MCF 10A (cell line): ENCODE measurements around the gene EIF2S1. TPM values are rescaled to one million over a fixed set of nuclear protein-coding genes. Genes with fewer than 3 reads are reported as not detected.
A peak's percentile ranks its signal among the peaks of the same experiment; 100 is the strongest.

Source experiments
- BruUV-seq: library from RNA; stranded (reverse); fragments of 400-500 nt; replicated peaks from 2 replicates; lab custom pipeline; 2021; lab: Mats Ljungman, UMichigan
- CTCF ChIA-PET: fragments of 300-600 bp; sonication (Branson Sonifier 250); formaldehyde crosslinking; extraction: SDS; loops from one replicate; lab custom pipeline; 2021; ENCODE audit warnings: antibody characterized with exemption, inconsistent platforms; lab: Yijun Ruan, JAX
- POLR2A ChIA-PET: fragments of 300-600, 350-650 bp; sonication (Branson Sonifier 250); formaldehyde crosslinking; extraction: SDS; loops from one replicate; lab custom pipeline; 2020; ENCODE audit warnings: antibody characterized with exemption, inconsistent platforms; lab: Yijun Ruan, JAX
- DNase-seq: peaks from one replicate; pipeline ENCODE4 v3.0.0-alpha.2; 2018; ENCODE audit not compliant: unreplicated experiment
- H3K27ac Mint-ChIP-seq: one replicate; pipeline ENCODE4 v1.8.0; 2022; ENCODE audit warnings: mild to moderate bottlenecking, low read depth, mixed read lengths; ENCODE audit not compliant: unreplicated experiment
- H3K27me3 Mint-ChIP-seq: one replicate; pipeline ENCODE4 v1.8.0; 2022; ENCODE audit warnings: mixed read lengths; ENCODE audit not compliant: insufficient read depth, unreplicated experiment
- H3K36me3 Mint-ChIP-seq: one replicate; pipeline ENCODE4 v1.8.0; 2022; ENCODE audit warnings: mild to moderate bottlenecking, moderate library complexity, mixed read lengths; ENCODE audit not compliant: insufficient read depth, unreplicated experiment
- H3K4me1 Mint-ChIP-seq: one replicate; pipeline ENCODE4 v1.8.0; 2022; ENCODE audit warnings: mixed read lengths; ENCODE audit not compliant: insufficient read depth, unreplicated experiment
- H3K4me3 Mint-ChIP-seq: one replicate; pipeline ENCODE4 v1.8.0; 2022; ENCODE audit warnings: mild to moderate bottlenecking, moderate library complexity, mixed read lengths; ENCODE audit not compliant: unreplicated experiment
- H3K9me3 Mint-ChIP-seq: one replicate; pipeline ENCODE4 v1.8.0; 2022; ENCODE audit warnings: mixed read lengths; ENCODE audit not compliant: unreplicated experiment
- intact Hi-C: fragments of 100-400 bp; cut with micrococcal nuclease; formaldehyde crosslinking; loops from 2 replicates; pipeline ENCODE4 v1.14.1; 2022
- total RNA-seq: library from RNA; stranded (reverse); gene quantifications from 2 replicates; pipeline ENCODE4 v1.2.3, GENCODE V29; 2022
- TF ChIP-seq, protein P1 (sequence below): fragments of 200-600 bp; IDR thresholded peaks from one replicate; pipeline ENCODE4 v1.8.0; 2022; ENCODE audit warnings: antibody characterized with exemption, mild to moderate bottlenecking; ENCODE audit not compliant: unreplicated experiment

Gene EIF2S1
- total RNA-seq, 1 experiment from 2014 or later, result 338 TPM

GRCh38 chr14:67358924-67359774 lies 979 bp upstream of the EIF2S1 start:
- intact Hi-C loops, result loop anchor here (1.0 kb wide), 1 partner anchor 118 kb away; the partner anchor contains the start of gene PALS1
- TF ChIP-seq, protein P1, sequence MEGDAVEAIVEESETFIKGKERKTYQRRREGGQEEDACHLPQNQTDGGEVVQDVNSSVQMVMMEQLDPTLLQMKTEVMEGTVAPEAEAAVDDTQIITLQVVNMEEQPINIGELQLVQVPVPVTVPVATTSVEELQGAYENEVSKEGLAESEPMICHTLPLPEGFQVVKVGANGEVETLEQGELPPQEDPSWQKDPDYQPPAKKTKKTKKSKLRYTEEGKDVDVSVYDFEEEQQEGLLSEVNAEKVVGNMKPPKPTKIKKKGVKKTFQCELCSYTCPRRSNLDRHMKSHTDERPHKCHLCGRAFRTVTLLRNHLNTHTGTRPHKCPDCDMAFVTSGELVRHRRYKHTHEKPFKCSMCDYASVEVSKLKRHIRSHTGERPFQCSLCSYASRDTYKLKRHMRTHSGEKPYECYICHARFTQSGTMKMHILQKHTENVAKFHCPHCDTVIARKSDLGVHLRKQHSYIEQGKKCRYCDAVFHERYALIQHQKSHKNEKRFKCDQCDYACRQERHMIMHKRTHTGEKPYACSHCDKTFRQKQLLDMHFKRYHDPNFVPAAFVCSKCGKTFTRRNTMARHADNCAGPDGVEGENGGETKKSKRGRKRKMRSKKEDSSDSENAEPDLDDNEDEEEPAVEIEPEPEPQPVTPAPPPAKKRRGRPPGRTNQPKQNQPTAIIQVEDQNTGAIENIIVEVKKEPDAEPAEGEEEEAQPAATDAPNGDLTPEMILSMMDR, result no peak
- TSS peak; percentile 54 for BruUV-seq
- H3K36me3 Mint-ChIP-seq, result peaks cover 43% of the 10 kb centered on the region
- CTCF ChIA-PET, result interaction anchor here (0.6 to 2.7 kb wide), 21 partner anchors 8 to 999 kb away, joined by 3 to 27 read pairs (median 3); no protein-coding TSS in a partner anchor
- peaks cover 53% of the 10 kb centered on the region for H3K4me1 Mint-ChIP-seq
- no peaks in the 10 kb centered on the region for H3K9me3 Mint-ChIP-seq
- peak overlapping the region; percentile 90 for H3K4me3 Mint-ChIP-seq
- peak overlapping the region; percentile 99 for H3K27ac Mint-ChIP-seq
- no peaks in the 10 kb centered on the region for H3K27me3 Mint-ChIP-seq
- DNase-seq, result peak; percentile 19
- POLR2A ChIA-PET, result interaction anchor here (0.7 to 4.1 kb wide), 32 partner anchors 8 to 851 kb away, joined by 3 to 46 read pairs (median 4); partner anchors contain the start of genes GPHN, PALS1, PLEK2 and RDH11

DNA sequence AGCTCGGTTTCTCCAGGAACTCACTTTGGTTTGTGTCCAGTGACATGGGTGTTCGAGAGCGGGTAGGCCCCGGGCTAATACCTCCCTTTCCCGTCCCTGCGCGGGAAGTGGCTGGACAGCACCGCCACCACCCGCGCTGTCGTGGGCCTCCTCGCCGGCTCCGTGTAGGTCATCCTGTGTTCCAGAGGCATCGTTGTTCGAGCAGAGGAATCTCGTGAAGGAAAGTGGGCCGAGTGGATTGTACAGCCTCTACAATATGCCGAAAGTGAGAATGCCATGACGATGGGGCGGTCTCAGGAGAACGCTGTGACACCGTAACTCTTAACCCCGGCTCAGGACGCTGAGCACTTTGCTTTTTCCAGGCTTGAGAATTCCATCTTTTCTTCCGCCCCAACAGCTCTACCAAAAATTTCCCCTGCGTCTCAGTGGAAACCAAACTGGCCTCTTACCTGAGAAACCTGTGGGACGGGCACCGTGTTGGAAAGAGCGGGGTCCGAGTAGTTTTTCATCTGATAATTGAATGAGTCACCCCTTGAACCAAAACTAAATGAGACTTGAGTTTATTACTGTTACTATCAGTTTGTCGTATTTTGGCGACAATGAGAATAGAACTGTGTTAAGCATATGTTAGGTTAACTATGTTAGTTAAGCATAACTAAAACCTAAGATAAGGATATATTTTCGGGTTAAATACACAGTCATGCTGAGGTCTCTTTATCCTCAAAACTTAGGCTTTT lies 510 bp downstream of the EIF2S1 start:
- ChIA-PET CTCF (interaction anchor here (0.6 to 2.7 kb wide), 17 partner anchors 9 to 1128 kb away, joined by 3 to 27 read pairs (median 3); no protein-coding TSS in a partner anchor), POLR2A (interaction anchor here (0.5 to 4.1 kb wide), 18 partner anchors 9 to 1999 kb away, joined by 3 to 46 read pairs (median 4); partner anchors contain the start of genes GPHN, PALS1 and PLEK2)
- TF ChIP-seq, protein P1, result no peak
- Mint-ChIP-seq H3K27me3 (no peaks in the 10 kb centered on the region), H3K27ac (peak overlapping the region; percentile 99), H3K36me3 (peaks cover 49% of the 10 kb centered on the region), H3K4me3 (peak overlapping the region; percentile 90), H3K4me1 (peaks cover 48% of the 10 kb centered on the region), H3K9me3 (no peaks in the 10 kb centered on the region)
- DNase-seq, result no peak
- BruUV-seq, result TSS peak; percentile 72
- intact Hi-C loops, result no loop called here

- Mint-ChIP-seq H3K9me3 (no peaks in the 10 kb centered on the region), H3K36me3 (peaks cover 84% of the 10 kb centered on the region), H3K4me1 (peaks cover 27% of the 10 kb centered on the region), H3K27ac (no peak overlapping the region), H3K27me3 (no peaks in the 10 kb centered on the region), H3K4me3 (no peak overlapping the region)
- intact Hi-C loops, result no loop called here
- CTCF ChIA-PET, result interaction anchor here (0.7 kb wide), 1 partner anchor 915 kb away, joined by 3 read pairs; no protein-coding TSS in a partner anchor
- TF ChIP-seq, protein P1, result no peak
- no peak for DNase-seq
- POLR2A ChIA-PET, result interaction anchor here (0.7 kb wide), 1 partner anchor 9 kb away, joined by 5 read pairs; no protein-coding TSS in a partner anchor
- no TSS peak for BruUV-seq
Observed at GRCh38 chr14:67365476-67365875, 5.3 kb downstream of the EIF2S1 start.
